SH-SY5Y (cell line): Measurements from ENCODE around the gene MITF.

ENCODE experiments used
- GATA2 ChIP-seq: IDR thresholded peaks from 2 replicates; pipeline ENCODE4 v1.6.1; 2011; ENCODE audit warnings: mild to moderate bottlenecking, low read depth, low read length
- GATA3 ChIP-seq: IDR thresholded peaks from 2 replicates; pipeline ENCODE4 v1.6.1; 2011; ENCODE audit warnings: low read depth, mild to moderate bottlenecking, low read length, moderate library complexity

The MITF gene

GRCh38 chr3:69866988-69867720 is 127.9 kb downstream of the MITF start:
- TF ChIP-seq GATA3 (no peak), GATA2 (no peak)

- no peak for TF ChIP-seq GATA2
- no peak for TF ChIP-seq GATA3
Observed at GRCh38 chr3:69867941-69868505, 128.8 kb downstream of the MITF start.

GRCh38 chr3:69868841-69869420 is 129.7 kb downstream of the MITF start:
- TF ChIP-seq GATA3 = no peak
- no peak for TF ChIP-seq GATA2

DNA sequence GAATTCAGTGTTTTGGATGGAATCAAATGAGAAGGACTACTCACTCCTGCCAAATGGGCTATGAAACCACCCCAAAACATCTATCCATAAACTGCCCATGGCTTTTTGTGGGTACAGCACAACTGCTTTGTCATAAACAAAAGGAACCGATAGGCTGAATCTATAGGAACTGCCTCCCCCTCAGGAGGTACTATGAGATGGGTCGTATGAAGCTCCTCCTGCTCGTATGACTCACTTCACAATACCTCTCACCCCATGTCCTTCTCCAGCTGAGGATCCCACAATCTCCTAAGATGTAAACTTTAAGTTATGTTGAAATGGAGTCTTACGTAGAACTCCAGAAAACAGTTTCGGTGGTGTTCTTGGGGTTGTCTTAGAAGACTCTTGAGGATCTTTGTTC is 130.4 kb downstream of the MITF start:
- TF ChIP-seq GATA2 = no peak
- no peak for TF ChIP-seq GATA3

DNA sequence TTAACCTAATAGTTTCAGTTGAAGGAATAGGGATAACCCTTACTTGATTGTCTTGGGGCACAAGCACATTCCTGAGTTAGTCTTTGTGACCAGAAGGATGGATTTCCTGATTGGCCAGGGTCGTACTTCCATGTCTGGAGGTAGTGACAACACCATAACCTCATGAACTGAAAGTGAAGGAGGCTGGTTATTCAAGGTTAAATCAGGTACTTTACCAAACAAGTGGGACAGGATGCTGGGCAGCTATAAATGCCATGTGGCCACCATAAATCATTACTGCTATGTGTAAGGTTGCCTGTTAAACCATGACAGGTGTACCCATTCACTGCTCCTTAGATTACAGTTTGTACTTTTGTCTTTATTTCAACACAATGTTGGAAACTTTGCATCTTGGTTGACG is 132.0 kb downstream of the MITF start:
- no peak for TF ChIP-seq GATA3
- TF ChIP-seq GATA2 = no peak

GRCh38 chr3:69871868-69872267 is 132.6 kb downstream of the MITF start:
- TF ChIP-seq GATA2 = no peak
- TF ChIP-seq GATA3 = no peak

DNA sequence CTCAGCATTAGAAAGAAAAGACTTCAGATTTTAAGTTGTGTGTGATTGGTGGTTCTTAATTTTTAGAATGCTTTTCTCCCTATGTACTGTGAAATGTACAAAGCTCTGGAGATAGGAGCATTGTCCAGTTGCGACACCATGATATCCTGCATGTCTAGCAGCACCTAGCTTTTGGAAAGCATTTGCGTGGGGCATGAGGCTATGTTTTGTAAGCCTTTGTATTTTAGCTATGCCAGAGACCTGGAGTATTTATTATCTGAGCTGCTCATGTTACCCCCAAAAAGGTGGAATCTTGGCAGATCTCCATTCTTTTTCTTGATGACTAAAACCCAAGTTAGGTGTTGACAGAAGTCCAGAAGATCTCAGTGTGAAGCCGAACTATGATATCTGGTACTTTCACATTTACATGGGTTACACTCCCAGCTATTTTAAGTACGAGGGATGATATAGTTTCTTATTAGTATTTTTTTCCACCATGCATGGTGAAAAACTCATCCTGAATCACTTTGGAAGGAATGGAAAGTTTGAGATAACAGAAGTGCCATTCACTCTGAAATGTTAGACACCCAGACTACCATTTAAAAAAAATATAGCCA is 133.6 kb downstream of the MITF start:
- TF ChIP-seq GATA3 = no peak
- TF ChIP-seq GATA2 = no peak

DNA sequence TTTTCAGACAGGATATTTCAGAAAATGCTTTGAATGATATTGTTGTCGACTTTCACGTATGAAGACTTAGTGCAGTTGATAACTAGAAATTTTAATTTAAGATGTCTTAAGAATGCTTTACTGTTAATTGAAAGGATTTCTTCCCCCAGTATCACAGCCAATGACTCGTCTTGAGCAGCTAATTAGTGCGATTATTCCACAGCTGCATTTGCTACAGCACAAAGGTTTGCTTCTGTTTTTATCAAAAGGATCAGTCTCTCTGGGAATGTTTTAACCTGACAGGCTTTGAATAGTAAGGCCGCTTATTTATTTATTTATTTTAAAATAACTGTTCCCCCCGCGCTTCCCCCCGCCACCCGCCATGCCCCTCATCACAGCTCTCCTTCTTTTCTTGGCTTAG is 136.8 kb downstream of the MITF start:
- TF ChIP-seq GATA2 (no peak), GATA3 (no peak)

- no peak for TF ChIP-seq GATA3
- TF ChIP-seq GATA2 = no peak
Observed at GRCh38 chr3:69878254-69878653, 139.0 kb downstream of the MITF start.

- TF ChIP-seq GATA3 (no peak), GATA2 (no peak)
Observed at GRCh38 chr3:69879051-69879450, 139.8 kb downstream of the MITF start.

GRCh38 chr3:69880069-69880640 is 140.9 kb downstream of the MITF start:
- TF ChIP-seq GATA2 = no peak
- TF ChIP-seq GATA3 = no peak

- TF ChIP-seq GATA2 (no peak), GATA3 (no peak)
Observed at GRCh38 chr3:69881051-69881450, 141.8 kb downstream of the MITF start.

DNA sequence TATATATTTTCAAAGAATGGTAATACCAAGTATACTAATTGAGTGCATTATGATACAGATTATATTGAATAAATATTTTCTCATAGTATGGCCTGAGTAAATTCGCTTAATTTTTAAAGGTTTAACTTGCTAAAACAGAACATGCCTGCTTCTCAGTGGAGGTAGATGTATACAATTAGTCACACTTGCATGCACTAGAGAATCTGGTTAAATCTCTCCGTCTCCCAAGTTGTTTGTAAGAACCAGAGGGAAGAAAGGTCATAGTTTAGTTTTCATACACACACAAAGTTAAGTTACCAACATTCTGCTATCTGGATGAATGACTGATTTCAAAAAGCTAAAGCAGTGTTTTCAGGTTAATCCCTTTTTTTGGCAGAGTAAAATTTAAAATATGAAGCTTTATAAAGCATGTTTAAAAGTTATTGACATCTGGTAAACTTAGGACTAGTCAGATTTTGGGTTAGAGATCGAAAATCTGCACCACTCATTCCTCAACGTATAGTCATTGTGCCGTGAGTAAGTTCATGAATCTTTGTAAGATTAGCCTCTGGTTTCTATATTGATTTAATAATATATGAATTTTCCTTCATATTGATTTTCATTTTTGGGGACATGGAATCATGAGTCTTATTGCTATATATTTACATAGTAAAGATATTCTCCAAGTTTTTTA is 142.6 kb downstream of the MITF start:
- TF ChIP-seq GATA2 = no peak
- TF ChIP-seq GATA3 = no peak

DNA sequence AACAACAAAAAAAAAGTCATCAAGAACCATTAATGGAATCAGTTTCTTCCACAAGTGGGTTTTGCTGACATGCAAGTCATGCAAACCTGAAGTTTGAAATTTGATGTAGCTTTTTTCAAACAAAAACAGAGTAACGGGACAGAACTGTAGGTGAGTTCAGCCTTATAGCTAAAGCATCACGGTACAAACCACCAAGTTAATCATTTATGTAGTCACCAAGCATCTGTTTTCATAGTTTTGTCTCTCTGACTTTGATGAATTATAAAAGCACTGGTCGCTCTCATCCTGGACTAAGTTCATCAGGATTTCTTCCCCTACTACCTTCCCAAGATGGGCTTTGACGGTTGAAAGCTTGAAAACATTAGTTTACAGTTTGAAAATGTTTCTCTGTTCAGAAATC is 143.3 kb downstream of the MITF start:
- no peak for TF ChIP-seq GATA2
- no peak for TF ChIP-seq GATA3
